ENCODE results near the gene SPNS2.

GRCh38 chr17:4522661-4523060 lies 24.0 kb downstream of the SPNS2 start:
- TF ChIP-seq ZFP3 (CRISPR knock-in tag; IDR thresholded peaks at IDR 0.05) (no peak), ESRRG (CRISPR knock-in tag; IDR thresholded peaks at IDR 0.05) (no peak), TOX (CRISPR knock-in tag; IDR thresholded peaks at IDR 0.05; ENCODE audit: borderline replicate concordance) (no peak), RARB (CRISPR knock-in tag; IDR thresholded peaks at IDR 0.05) (no peak), ARNTL (CRISPR knock-in tag; IDR thresholded peaks at IDR 0.05; ENCODE audit: borderline replicate concordance, low read depth) (no peak), ZNF70 (CRISPR knock-in tag; IDR thresholded peaks at IDR 0.05) (no peak), ZFP30 (CRISPR knock-in tag; IDR thresholded peaks at IDR 0.05) (no peak), PATZ1 (CRISPR knock-in tag; IDR thresholded peaks at IDR 0.05; ENCODE audit: borderline replicate concordance) (no peak), TCF4 (CRISPR knock-in tag; IDR thresholded peaks at IDR 0.05; ENCODE audit: borderline replicate concordance) (no peak), CREB5 (CRISPR knock-in tag; IDR thresholded peaks at IDR 0.05; ENCODE audit: low read depth) (no peak), ZNF565 (CRISPR knock-in tag; conservative IDR thresholded peaks at IDR 0.05; ENCODE audit: low read depth) (no peak), PPARA (CRISPR knock-in tag; IDR thresholded peaks at IDR 0.05; ENCODE audit: borderline replicate concordance) (no peak)
